ENCODE results near the gene RBFA. TPM values are rescaled to one million over a fixed set of nuclear protein-coding genes. Genes with fewer than 3 reads are reported as not detected.
A peak's percentile ranks its signal among the peaks of the same experiment; 100 is the strongest.
"Not testable (repeated sequence)": the region's sequence is repeated elsewhere in the genome, so short reads cannot be mapped to it uniquely, and the experiment has no call there.

Gene RBFA, protein sequence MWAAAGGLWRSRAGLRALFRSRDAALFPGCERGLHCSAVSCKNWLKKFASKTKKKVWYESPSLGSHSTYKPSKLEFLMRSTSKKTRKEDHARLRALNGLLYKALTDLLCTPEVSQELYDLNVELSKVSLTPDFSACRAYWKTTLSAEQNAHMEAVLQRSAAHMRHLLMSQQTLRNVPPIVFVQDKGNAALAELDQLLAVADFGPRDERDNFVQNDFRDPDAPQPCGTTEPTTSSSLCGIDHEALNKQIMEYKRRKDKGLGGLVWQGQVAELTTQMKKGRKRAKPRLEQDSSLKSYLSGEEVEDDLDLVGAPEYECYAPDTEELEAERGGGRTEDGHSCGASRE
- total RNA-seq = 33.3 TPM
- 22.7 TPM for polyA plus RNA-seq

DNA sequence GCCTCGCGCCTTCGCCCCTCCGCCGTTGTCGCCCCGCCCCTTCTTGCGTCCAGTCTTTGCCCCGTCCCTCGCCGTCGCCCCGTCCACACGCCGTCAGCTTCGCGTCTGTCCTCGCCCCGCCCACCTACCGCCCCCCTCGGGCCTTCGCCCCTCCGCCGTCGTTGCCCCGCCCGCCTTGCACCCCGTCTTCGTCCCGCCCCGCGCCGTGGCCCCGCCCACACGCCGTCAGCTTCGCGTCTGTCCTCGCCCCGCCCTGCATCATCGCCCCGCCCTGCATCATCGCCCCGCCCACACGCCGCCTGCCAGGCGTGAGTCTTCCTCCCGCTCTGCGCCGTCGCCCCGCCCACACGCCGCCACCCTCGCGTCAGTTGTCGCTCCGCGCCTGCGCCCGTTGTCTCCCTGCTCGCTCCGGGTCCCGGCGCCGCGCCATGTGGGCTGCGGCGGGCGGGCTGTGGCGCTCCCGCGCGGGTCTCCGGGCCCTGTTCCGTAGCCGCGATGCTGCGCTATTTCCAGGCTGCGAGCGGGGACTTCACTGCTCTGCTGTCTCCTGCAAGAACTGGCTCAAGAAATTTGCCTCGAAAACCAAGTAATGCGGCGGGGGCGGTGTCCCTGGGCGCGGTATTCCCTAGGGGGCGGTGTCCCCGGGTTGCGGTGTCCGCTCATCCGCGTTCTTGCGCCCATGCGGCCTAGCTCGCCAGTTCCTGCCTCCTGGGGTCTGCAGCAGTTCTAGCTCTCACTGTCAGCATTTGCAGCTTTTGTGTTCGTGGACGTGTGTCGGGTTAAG is at the start of gene RBFA:
Gene RBFA, plus strand, starts transcription at position 367 of the 784 bp plus-strand sequence. Its CDS starts 62 bp downstream, at position 429.
- WGBS = under 1% methylated on average over 99 of the region's 99 CpGs
- peak within 1 kb of the TSS; percentile 83 for H3K4me3 ChIP-seq (ENCODE audit: low read depth, low read length)
- H3K36me3 ChIP-seq (ENCODE audit: insufficient read depth) = no peaks in the 10 kb centered on the region
- H3K4me1 ChIP-seq (ENCODE audit: insufficient read depth) = no peaks in the 10 kb centered on the region
- H3K27ac ChIP-seq (ENCODE audit: low read depth) = peak within 1 kb of the TSS; percentile 94
- peak; percentile 97 for DNase-seq (ENCODE audit: extremely low spot score)

GRCh38 chr18:79985172-79985571 is 49.1 kb upstream of the RBFA start:
- H3K27ac ChIP-seq (ENCODE audit: low read depth) = no peak overlapping the region
- no peaks in the 10 kb centered on the region for H3K4me1 ChIP-seq (ENCODE audit: insufficient read depth)
- H3K4me3 ChIP-seq (ENCODE audit: low read depth, low read length) = no peak overlapping the region
- 92% methylated on average over 12 of the region's 12 CpGs for WGBS
- DNase-seq (ENCODE audit: extremely low spot score) = no peak
- no peaks in the 10 kb centered on the region for H3K36me3 ChIP-seq (ENCODE audit: insufficient read depth)

DNA sequence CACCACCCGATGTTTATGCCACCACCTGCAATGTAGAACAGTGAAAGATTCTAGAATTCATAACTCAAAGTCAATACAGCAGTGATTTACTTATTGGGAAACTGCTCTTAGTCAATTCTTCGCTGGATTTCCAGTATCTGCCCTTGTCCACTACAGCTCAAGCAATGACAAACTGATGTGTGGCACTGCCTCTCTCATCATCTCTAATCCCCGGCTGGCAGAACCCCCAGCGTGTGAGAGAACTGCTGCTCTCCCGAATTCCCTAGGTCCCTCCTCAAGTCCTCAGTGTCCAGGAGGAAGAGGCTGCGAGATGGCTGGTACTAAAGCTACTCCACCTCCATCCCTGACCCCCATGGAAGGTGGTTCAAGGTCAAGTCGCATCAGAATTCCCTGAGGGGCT is 47.5 kb upstream of the RBFA start:
- H3K4me3 ChIP-seq (ENCODE audit: low read depth, low read length) = no peak overlapping the region
- no peak overlapping the region for H3K27ac ChIP-seq (ENCODE audit: low read depth)
- H3K36me3 ChIP-seq (ENCODE audit: insufficient read depth) = no peaks in the 10 kb centered on the region
- H3K4me1 ChIP-seq (ENCODE audit: insufficient read depth) = no peaks in the 10 kb centered on the region
- 52% methylated on average over 7 of the region's 7 CpGs for WGBS
- no peak for DNase-seq (ENCODE audit: extremely low spot score)

GRCh38 chr18:79987566-79987965 is 46.7 kb upstream of the RBFA start:
- Histone ChIP-seq H3K36me3 (ENCODE audit: insufficient read depth) (no peaks in the 10 kb centered on the region), H3K4me3 (ENCODE audit: low read depth, low read length) (peak overlapping the region; percentile 95), H3K27ac (ENCODE audit: low read depth) (no peak overlapping the region), H3K4me1 (ENCODE audit: insufficient read depth) (no peaks in the 10 kb centered on the region)
- WGBS = 1% methylated on average over 6 of the region's 6 CpGs
- no peak for DNase-seq (ENCODE audit: extremely low spot score)

DNA sequence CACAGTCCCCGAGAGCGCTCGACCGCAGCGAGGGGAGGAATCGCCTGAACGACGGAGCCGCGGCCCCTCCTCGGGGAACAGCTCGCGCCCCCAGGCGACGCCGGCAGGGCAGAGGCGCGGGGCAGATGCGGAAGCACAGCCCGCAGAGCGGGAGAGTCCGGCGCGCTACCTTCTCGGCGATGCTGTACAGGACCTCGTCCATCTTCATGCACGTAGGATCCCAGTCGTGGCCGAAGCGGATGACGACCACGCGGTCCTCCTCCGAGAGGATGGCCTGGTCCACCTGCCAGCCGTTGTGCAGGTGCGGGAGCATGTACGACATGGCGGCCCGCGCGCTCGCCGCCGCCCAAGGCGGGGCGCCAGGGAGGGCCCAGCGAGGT is 46.2 kb upstream of the RBFA start:
- H3K36me3 ChIP-seq (ENCODE audit: insufficient read depth) = no peaks in the 10 kb centered on the region
- H3K27ac ChIP-seq (ENCODE audit: low read depth) = peak overlapping the region; percentile 53
- DNase-seq (ENCODE audit: extremely low spot score) = peak; percentile 5
- WGBS = under 1% methylated on average over 48 of the region's 48 CpGs
- H3K4me3 ChIP-seq (ENCODE audit: low read depth, low read length) = peak overlapping the region; percentile 95
- H3K4me1 ChIP-seq (ENCODE audit: insufficient read depth) = no peaks in the 10 kb centered on the region

GRCh38 chr18:79988451-79989194 is 45.6 kb upstream of the RBFA start, which contains the start of gene TXNL4A:
TXNL4A (minus strand) TSS chr18:79988563; CDS start chr18:79988392, 171 bp downstream.
- no peaks in the 10 kb centered on the region for H3K36me3 ChIP-seq (ENCODE audit: insufficient read depth)
- peak; percentile 40 for DNase-seq (ENCODE audit: extremely low spot score)
- H3K4me3 ChIP-seq (ENCODE audit: low read depth, low read length) = peak within 1 kb of the TSS; percentile 95
- under 1% methylated on average over 71 of the region's 71 CpGs for WGBS
- H3K4me1 ChIP-seq (ENCODE audit: insufficient read depth) = no peaks in the 10 kb centered on the region
- peak within 1 kb of the TSS; percentile 97 for H3K27ac ChIP-seq (ENCODE audit: low read depth)

DNA sequence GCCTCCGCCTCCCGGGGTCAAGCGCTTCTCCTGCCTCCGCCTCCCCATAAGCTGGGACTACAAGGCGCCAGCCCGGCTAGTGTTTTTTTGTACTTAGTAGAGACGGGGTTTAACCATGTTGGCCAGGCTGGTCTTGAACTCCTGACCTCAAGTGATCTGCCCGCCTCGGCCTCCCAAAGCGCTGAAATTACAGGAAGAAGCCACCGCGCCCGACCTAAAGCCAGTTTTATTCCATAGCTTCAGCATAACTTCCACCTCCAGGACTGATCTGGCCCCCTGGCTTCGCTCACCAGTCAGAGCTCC is 45.1 kb upstream of the RBFA start:
- Histone ChIP-seq H3K4me1 (ENCODE audit: insufficient read depth) (no peaks in the 10 kb centered on the region), H3K36me3 (ENCODE audit: insufficient read depth) (no peaks in the 10 kb centered on the region), H3K4me3 (ENCODE audit: low read depth, low read length) (peak overlapping the region; percentile 95), H3K27ac (ENCODE audit: low read depth) (no peak overlapping the region)
- DNase-seq (ENCODE audit: extremely low spot score) = no peak
- 45% methylated on average over 14 of the region's 14 CpGs for WGBS

DNA sequence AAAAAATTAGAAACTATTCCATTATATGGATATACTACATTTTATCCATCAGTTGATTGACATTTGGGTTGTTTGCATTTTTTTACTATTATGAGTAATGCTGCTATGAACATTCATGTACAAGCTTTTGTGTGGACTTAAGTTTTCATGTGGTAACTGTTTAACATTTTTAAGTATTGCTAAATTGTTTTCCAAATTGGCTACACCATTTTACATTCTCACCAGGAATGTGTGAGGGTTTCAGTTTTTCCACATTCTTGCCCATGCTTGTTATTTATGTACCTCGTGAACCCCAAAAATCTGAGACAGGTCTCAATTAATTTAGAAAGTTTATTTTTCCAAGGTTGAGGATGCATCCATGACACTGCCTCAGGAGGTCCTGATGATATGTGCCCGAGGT is 42.7 kb upstream of the RBFA start:
- WGBS = 91% methylated on average over 2 of the region's 2 CpGs

GRCh38 chr18:79999701-80000100 is 34.5 kb upstream of the RBFA start:
- 86% methylated on average over 2 of the region's 2 CpGs for WGBS
- H3K4me1 ChIP-seq (ENCODE audit: insufficient read depth); H3K27ac ChIP-seq (ENCODE audit: low read depth); H3K4me3 ChIP-seq (ENCODE audit: low read depth, low read length); H3K36me3 ChIP-seq (ENCODE audit: insufficient read depth); DNase-seq (ENCODE audit: extremely low spot score): not testable (repeated sequence)

More for the DNA sequence above, 42.7 kb upstream of the RBFA start:
- no peaks in the 10 kb centered on the region for H3K36me3 ChIP-seq (ENCODE audit: insufficient read depth)
- H3K4me1 ChIP-seq (ENCODE audit: insufficient read depth) = no peaks in the 10 kb centered on the region
- no peak overlapping the region for H3K4me3 ChIP-seq (ENCODE audit: low read depth, low read length)
- H3K27ac ChIP-seq (ENCODE audit: low read depth) = no peak overlapping the region
- no peak for DNase-seq (ENCODE audit: extremely low spot score)

DNA sequence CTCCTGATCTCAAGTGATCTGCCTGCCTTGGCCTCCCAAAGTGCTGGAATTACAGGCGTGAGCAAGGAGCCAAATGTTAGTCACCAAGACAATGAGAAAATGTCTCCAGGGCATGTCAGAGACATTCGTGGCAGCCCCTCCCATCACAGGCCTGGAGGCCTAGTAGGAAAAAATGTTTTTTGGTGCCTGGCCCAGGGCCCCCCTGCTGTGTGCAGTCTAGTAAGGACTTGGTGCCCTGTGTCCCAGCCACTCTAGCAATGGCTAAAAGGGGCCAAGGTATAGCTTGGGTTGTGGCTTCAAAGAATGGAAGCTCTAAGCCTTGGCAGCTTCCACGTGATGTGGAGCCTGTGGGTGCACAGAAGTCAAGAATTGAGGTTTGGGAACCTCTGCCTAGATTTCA is 33.4 kb upstream of the RBFA start:
- no peak for DNase-seq (ENCODE audit: extremely low spot score)
- H3K4me3 ChIP-seq (ENCODE audit: low read depth, low read length) = no peak overlapping the region
- H3K36me3 ChIP-seq (ENCODE audit: insufficient read depth) = no peaks in the 10 kb centered on the region
- no peaks in the 10 kb centered on the region for H3K4me1 ChIP-seq (ENCODE audit: insufficient read depth)
- H3K27ac ChIP-seq (ENCODE audit: low read depth) = no peak overlapping the region
- WGBS = 83% methylated on average over 3 of the region's 3 CpGs

- Histone ChIP-seq H3K4me3 (ENCODE audit: low read depth, low read length) (no peak overlapping the region), H3K36me3 (ENCODE audit: insufficient read depth) (no peaks in the 10 kb centered on the region), H3K27ac (ENCODE audit: low read depth) (no peak overlapping the region), H3K4me1 (ENCODE audit: insufficient read depth) (no peaks in the 10 kb centered on the region)
- no peak for DNase-seq (ENCODE audit: extremely low spot score)
- WGBS = 93% methylated on average over 5 of the region's 5 CpGs
Observed at GRCh38 chr18:80002468-80002867, 31.8 kb upstream of the RBFA start.

- Histone ChIP-seq H3K36me3 (ENCODE audit: insufficient read depth) (no peaks in the 10 kb centered on the region), H3K4me1 (ENCODE audit: insufficient read depth) (no peaks in the 10 kb centered on the region), H3K4me3 (ENCODE audit: low read depth, low read length) (no peak overlapping the region), H3K27ac (ENCODE audit: low read depth) (no peak overlapping the region)
- DNase-seq (ENCODE audit: extremely low spot score) = no peak
- WGBS = 86% methylated on average over 12 of the region's 12 CpGs
Observed at GRCh38 chr18:80004600-80005342, 29.5 kb upstream of the RBFA start.

- no peak overlapping the region for H3K27ac ChIP-seq (ENCODE audit: low read depth)
- 80% methylated on average over 7 of the region's 7 CpGs for whole genome bisulfite sequencing
- DNase-seq (ENCODE audit: extremely low spot score) = no peak
- no peak overlapping the region for H3K4me3 ChIP-seq (ENCODE audit: low read depth, low read length)
- no peaks in the 10 kb centered on the region for H3K4me1 ChIP-seq (ENCODE audit: insufficient read depth)
- no peaks in the 10 kb centered on the region for H3K36me3 ChIP-seq (ENCODE audit: insufficient read depth)
Observed at GRCh38 chr18:80006724-80007123, 27.5 kb upstream of the RBFA start.
